CD1c-positive myeloid dendritic cell (primary cell): ENCODE measurements around the gene FAM117A.
"Not testable (repeated sequence)": the region's sequence is repeated elsewhere in the genome, so short reads cannot be mapped to it uniquely, and the experiment has no call there.

ENCODE experiments used
- DNase-seq: peaks from one replicate; pipeline ENCODE4 v3.0.0-alpha.2; 2016; ENCODE audit errors: extremely low spot score

FAM117A gene

DNA sequence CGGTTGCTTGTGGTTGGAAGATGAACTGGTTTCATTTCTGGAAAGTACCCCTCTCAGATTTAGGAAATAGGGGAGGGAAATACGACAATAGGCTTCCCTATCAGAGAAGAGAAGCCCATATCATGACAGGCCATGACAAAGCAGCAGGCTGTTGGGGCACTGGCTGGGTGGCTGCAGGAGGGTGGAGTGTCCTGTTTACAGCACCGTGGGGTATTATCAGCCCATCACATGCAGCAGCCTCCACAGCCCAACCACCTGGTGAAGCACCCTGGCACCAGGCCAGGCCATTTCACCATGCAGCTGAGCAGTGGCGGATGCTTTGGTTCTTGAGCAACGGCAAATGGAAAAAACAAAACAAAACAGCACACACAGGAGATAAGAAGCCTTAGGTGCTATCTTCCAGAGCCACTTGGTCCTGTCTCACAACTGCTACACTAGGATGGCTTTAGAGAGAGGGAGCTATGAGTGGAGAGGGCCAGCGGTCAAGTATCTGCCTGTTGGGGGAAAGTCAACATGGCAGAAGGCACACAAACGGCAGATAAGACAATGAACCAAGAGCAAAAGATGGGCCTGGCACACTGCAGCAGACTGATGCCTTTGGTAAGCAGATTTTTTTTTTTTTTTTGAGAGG is 24.2 kb downstream of the FAM117A start:
- DNase-seq = peak; percentile 86

DNA sequence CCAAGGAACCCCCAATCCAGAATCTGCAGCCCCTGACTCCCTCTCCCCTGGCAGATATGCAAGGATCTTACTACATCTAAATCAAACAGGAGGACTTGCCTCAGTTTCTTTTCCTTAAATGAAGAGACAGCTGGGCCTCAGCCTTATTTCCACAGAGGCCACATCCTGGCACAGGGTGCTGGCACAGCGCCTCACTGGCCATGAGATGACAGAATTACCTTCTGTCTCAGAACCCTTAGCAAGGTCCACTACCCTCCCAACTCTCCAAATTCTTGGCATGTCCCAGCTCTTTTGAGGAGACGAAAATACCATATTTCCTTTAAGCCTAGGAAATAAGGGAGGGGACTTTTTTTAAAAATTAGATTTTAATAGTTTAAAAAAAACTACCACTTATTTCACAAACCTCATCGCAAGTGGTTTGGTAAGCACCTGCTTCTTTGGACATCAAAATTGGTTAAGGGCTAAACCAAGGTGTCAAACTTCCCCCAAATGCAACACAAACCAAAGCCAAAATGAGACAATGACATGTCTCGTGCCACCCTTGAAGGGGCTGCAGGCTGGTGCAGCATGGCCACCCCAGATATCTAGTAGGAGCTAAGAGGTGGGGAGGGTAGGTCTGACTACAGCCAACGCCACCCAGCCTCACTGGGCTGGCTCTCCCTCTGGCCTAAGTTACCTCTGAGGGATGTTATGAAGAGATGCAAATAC is 25.3 kb downstream of the FAM117A start:
- DNase-seq = no peak

DNA sequence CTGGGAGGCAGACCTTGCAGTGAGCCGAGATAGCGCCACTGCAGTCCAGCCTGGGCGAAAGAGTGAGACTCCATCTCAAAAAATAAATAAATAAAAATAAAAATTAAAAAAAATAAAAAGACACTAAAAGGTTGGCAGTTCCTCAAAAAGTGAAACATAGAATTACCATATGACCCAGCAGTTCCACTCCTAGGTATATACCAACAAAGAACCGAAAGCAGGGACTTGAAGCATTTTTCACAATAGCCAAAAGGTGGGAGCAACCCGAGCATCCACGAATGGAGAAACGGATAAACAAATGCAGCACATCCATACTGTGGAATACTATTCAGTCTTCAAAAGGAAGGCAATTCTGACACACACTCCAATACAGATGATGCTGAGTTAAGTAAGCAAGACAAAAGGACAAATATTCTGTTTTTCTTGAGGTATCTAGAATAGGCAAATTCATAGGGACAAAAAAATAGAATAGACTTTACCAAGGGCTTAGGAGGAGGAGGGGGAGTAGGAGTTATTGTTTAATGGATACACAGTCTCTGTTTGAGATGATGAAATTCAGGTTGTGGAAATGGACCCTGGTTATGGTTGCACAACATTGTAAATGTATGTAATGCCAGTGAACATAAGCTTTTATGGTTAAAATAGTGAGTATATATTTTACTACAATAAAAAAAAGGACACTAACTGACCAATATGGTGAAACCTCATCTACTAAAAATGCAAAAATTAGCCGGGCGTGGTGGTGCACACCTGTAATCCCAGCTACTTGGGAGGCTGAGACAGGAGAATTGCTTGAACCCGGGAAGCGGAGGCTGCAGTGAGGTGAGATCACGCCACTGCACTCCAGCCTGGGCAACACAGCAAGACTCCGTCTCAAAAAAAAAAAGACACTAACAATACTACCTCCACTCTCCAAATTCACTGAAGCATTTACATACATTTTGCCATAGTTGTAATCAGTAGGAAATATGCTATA is 29.1 kb downstream of the FAM117A start:
- DNase-seq = peak; percentile 34

DNA sequence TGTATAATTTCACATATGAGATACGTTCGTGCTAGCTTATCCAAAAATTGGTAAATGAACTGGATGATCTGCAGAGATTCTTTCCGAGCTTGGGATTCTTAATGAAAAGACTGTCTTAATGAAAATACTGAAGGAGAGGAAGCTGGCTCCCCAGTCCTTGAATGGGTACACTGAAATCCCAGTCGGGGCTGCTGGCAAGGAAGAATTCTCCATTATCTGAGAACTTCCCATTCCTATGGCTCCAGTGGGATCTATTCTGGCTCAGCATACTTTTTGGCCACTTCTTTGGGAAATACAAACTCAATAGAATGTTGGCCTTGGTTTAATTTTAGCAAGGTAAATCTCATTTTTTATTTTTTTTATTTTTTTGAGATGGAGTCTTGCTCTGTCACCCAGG is 32.5 kb downstream of the FAM117A start:
- no peak for DNase-seq

DNA sequence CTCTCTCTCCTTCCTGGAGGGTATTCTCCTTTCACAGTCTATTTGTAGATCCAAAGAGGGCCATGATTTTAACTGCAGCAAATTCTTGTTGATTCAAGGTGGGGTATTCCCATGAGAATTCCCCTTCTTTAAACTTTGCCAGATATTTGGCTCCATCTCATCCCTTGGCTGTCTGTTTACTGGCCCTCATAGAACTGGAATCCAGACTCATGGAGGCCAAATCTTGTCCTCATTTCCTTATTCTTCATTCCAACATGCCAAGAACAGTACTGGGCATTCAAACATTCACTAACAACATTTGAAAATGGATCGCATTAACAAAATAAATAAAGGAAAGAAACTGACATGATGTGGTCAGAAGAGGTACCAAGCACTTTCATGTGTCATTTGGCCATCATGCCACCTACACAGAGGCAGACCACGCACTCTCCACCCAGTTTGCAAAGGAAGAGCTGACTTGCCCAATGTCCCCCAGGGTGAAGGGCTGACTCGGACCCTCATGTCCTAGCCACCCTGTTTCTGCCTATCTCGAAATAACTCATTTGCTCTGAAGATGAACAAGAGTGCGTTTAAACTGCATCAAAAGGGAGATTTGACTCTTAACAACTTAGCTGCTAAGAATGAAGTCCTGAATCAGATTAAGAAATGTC is 33.0 kb downstream of the FAM117A start:
- DNase-seq = no peak

DNA sequence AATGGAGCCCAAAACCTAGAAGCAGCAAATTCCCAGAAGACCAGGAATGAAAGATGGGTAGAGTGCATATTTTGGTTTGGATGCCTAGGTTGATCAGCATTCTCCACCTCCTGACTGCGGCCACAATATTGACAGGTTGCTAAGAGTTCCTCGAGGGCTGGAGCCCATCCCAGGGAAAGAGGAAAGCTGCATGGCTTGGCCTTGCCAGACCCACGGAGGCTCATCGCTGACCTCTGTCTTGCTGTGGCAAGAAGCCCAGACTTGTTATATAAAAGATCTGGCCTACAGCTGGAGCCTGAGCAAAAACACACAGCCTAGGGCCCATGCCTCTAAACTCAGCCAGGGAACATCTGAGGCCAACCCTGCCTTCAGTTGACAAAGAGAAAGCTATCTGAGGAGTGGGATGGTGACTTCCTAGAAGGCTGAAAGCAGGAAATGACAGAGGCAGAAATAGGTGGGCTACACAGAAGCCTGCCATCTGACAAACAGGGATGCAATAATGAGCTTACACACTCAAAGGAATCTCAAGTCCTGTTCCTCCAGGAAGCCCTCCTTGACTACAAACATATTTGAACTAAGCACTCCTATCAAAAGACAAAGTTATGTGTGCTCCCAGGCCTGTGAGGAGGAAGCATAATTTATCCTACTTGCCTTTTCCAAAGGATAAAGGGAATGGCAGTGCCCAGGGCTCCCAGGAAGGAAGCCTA is 33.7 kb downstream of the FAM117A start:
- DNase-seq = no peak

DNA sequence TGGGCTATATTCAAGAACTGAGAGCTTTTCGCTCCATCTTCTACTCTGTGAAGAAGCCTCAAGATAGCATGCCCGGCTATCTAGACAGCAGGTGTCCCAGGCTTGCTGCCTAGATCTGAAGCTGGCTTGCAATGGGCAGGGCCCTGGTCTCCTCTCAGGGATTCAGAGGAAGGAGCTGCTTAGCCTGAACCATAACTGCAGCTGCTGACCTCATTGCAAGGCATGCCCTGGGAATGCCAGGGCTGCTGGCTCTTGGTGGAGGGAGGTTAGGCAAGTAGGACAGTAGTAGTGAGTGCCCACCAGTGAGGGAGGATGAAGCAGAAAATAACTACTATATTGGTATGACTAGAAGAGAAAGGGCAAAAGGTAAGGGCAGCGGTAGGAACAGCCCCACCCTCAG is 34.9 kb downstream of the FAM117A start:
- DNase-seq = no peak

DNA sequence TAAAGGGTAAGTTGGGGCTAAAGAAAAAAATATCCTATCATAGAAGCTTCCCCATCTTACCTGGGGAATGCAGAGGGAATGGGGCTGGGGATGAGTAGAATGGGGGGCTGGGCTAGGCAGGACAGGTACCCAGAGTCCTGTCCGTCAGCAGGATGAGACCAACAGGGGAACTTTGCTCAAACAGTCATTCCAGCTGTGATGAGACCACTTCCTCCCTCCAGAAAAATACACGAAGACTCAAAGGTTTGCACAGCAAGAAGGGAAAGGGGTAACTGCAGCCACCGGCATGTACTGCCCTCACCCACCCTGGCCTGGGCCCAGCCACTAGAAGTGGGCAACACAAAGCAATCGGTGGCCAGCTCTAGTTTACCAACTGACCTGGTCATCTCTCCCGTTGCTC is 35.5 kb downstream of the FAM117A start:
- DNase-seq = no peak

DNA sequence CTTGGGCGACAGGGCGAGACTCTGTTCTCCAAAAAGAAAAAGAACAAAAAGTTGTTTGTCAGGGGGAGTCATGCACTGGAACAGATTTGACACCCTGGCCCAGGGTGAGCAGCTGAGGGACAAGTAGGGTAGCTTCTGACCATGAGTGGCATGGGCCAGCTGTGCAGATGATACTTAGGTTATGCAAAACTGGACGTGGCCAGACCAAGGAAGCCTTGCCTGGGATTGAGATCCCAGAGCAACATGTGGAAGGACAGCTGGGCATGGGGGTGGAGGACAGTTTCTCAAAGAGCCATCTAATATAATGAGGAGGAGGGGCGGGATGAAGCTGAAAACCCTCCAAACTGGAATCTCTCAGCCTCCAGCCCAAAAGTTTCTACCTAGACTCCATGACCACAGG is 36.6 kb downstream of the FAM117A start:
- no peak for DNase-seq

DNA sequence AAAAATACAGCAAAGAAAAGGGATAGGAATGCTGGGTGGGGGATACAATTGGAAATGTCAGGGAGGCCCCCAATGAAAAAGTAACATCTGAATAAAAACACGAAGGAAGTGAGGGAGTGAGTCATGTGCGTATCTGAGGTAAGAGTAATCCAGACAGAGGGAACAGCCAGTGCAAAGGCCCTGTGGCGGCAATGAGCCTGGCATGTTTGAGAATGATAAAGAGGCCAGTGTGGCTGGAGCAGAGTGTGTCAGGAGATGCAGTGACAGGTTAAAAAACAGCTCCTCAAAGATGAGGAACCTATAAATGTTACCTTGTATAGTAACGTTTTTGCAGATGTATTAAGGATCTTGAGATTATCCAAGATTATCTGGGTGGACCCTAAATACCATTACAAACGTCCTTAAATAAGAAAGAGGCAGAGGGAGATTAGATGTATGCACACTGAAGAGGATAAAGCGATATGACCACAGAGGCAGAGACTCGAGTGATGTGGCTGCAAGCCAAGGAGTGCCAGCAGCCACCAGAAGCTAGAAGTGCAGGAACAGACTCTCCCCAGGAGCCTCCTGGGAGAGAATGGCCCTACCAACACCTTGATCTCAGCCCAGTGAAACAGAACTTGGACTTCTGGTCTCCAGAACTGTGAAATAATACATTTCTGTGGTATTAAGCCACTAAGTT is 38.3 kb downstream of the FAM117A start:
- DNase-seq = no peak

DNA sequence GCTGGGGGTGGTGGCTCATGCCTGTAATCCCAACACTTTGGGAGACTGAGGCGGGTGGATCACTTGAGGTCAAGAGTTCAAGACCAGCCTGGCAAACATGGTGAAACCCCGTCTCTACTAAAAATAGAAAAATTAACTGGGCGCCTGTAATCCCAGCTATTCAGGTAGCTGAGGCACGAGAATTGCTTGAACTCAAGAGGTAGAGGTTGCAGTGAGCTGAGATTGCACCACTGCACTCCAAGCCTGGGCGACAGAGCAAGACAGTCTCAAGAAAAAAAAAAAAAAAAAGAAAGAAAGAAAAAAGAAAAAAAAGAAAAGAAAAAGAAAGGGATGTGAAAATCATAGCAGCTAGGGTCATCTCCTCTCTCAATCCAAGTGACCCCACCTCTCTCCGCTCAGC is 39.4 kb downstream of the FAM117A start:
- DNase-seq = not testable (repeated sequence)

DNA sequence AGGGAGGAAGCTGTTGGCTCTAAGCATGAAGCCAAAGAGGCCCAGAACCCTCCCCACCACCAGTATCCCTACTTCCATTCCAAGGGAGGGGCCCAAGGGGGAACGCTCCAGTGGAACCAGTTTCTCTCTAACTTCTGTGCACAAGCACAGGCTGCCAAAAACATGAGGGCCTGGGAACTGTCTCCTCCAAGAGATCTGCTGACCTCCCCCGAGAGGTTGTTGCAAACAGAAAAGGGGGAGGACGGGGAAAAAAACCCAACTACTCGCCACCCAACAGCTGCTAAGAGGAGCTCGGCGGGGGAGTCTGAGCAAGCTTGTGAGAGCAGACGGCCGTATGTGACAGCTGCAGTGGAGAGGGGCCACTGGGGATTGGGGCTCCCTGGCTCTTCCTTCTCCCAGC is 40.5 kb downstream of the FAM117A start:
- no peak for DNase-seq

DNA sequence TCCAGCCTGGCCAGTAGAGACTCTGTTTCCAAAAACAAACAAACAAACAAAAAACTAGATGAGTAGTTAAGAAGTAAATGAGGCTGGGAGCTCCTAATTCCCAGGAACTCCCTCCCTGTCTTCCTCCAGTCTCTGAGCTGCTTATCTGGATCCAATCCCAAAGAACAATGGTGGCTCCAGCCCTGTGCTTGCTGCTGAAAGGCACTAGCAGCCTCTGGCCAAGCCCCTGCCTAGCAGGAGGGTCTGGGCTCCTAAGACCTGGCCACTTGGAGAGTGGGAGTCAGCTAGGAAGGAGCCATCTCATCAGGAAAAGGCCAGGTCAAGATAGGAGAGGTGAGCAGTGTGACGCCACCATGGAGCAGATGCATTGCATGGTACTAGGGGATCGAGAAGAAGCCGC is 41.9 kb downstream of the FAM117A start:
- no peak for DNase-seq

DNA sequence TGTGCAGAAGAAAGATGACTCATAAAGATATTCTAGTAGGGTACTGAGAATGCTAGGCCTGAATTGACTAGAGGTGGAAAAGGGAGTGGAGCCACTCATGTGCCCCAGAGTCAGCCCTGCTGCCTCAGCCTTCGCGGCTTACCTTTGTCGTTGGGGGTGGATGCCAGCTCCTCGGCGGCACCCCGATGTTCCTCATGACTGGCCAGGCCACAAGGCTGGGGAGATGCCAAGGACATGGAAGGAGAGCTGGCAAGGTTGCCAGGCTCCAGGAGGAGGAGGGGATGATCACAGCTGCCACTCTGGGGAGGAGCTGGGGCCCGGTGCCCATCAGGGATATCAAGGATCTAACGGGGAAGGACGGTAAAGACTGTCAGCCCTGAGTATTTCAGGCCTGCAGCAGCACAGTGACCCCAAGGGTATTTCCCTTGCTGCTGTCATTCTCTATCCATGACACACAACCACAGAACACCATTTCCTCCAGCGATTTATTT is 46.5 kb downstream of the FAM117A start:
- no peak for DNase-seq

DNA sequence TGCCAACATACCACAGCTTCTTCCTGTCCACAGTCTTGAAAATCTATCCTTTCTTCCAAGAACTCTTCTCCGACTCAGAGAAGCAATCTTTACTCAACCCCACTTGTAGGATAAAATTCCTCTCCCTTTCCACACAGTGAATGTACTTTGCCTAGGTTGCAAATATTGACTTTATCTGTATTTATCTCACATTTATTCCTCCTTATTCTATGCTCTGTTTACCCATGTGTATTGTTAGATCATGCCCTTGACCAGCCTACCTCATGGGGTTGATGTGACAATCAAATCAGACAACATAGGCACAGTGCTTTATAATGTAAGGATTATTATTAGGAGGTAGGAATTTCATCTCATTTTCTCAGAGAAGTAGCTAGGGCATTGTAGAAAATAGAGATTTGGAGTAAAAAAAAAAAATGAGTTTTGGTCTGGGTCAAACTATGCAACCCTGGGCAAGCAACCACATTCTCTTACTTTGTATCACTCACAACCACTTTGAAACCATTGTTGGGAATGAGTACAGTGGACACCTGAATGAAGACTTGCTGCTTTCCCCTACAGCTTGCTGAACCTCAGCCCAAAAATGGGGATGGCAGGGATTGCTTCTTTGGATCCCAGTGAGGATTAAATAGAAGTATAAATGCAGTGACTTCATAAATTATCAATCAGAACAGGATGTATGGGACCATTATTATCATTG is 47.1 kb downstream of the FAM117A start:
- DNase-seq = no peak

DNA sequence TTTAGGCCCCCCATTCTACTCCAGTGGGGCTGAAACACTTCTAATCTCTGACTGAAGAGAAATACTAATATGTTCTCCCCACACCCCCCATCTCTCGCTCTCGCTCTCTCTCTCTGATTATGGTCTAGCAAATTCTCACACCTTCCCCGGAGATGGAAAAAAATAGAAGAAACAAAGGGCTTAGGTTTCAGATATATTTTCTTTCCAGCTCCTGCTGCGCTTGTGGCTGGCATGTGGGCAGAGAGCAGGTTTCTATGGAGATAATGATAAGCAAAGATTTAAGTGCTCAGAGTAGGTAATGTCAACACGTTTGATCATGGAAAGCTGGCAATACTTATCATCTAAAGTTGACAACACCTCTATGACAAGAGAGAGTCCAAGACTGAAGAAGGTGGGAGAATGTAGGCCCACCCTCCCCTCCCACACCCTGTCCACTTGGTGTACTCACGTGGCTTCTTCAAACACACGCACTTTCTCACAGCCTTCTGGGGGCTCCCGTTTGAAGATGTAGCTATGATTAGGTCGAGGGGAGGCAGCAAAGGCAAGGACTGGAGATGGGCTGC is 48.1 kb downstream of the FAM117A start:
- DNase-seq = peak; percentile 29

DNA sequence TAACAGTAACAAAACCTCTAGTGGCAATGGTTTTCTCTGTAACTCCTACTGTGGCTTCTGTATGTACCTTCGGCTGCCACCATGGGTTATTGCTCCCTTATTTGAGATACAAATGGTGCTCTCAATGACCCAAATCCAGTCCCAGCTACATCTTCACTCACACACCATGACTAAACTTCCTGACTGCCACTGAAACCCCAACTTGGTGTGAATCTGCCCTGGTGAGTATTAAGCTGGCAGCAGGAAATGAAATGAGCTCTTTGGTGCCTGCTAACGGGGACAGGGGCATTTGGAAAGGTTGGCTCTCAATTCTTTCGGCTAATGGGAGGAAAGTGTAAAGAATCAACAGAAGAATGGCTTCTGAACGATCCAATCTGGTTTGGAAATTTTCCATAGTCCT is 48.7 kb downstream of the FAM117A start:
- no peak for DNase-seq

DNA sequence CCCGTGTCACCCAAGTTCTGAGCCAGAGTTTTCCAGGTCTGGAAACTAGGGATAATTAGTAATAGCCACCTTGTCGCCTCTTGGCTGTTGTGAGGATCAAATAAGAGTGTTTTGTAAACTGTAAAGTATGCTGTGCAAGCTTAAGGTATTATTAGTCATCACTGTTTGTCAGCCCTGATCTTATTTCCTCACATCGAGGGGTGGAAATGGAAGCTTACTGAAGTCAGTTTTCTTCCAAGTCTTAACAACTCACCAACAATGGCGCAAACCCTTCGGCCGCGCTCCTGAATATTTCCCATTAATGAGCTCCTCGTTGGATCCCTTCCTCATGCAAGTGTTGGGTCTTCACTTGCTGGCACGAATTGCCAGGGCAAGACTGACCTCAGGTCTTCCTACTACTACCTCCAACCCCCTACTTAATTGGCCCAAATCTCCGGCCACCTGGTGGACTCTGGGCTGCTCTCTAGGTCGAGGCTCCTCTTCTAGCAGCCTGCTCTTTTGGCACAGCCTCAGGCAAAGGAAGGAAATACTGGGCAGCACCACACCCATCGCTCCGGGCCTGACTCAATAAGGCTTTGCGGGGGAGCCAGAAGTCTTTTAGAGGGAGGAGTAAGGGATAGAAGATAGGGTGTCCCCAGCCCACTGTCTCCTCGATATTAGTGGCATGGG is 55.3 kb downstream of the FAM117A start:
- no peak for DNase-seq
